ENCODE measurements around the gene CENPC.
A peak's percentile ranks its signal among the peaks of the same experiment; 100 is the strongest.

Gene CENPC, protein sequence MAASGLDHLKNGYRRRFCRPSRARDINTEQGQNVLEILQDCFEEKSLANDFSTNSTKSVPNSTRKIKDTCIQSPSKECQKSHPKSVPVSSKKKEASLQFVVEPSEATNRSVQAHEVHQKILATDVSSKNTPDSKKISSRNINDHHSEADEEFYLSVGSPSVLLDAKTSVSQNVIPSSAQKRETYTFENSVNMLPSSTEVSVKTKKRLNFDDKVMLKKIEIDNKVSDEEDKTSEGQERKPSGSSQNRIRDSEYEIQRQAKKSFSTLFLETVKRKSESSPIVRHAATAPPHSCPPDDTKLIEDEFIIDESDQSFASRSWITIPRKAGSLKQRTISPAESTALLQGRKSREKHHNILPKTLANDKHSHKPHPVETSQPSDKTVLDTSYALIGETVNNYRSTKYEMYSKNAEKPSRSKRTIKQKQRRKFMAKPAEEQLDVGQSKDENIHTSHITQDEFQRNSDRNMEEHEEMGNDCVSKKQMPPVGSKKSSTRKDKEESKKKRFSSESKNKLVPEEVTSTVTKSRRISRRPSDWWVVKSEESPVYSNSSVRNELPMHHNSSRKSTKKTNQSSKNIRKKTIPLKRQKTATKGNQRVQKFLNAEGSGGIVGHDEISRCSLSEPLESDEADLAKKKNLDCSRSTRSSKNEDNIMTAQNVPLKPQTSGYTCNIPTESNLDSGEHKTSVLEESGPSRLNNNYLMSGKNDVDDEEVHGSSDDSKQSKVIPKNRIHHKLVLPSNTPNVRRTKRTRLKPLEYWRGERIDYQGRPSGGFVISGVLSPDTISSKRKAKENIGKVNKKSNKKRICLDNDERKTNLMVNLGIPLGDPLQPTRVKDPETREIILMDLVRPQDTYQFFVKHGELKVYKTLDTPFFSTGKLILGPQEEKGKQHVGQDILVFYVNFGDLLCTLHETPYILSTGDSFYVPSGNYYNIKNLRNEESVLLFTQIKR

DNA sequence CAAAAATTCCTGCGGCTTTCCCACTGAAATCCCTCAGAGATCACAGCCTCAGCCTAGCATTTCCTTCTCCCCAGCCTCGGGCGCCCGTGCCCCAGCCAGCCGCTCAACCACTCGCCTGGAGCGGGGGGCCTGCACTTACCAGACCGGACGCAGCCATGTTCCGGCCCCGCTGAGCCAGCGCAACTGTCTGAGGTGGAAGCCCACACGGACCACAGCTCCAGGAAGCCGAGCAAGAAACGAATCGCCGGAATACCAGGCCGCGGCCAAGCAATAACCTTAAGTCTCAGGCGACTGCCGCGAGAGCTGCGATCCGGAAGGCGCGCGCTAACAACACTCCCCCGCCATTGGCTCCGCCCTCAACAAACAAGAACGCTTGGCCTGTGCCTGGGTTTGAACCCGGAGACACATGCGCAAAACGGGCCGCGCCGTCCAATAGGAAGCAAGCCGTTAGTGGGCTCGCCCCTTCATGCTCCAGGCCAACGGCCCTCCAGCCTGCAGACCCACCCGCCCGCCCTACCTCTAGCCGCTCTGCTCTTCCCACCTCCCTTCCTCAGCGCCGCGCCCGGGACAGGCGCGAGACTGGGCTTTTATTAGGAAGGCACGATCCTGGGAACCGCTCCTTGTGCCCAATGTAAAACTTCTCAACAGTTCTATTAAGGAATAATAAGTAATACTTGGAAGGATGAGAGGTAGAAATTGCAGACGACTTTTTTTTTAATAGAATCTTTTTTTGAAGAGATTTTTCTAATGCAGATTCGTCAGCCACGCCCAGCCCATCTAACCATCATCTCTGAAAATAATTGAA is at the start of gene CENPC:
Gene CENPC (minus strand): TSS at position 305 of the 805 bp plus-strand sequence. CDS start 148 bp downstream, at position 157.
- DNase-seq (ENCODE audit: low read depth) = peak; percentile 87

DNA sequence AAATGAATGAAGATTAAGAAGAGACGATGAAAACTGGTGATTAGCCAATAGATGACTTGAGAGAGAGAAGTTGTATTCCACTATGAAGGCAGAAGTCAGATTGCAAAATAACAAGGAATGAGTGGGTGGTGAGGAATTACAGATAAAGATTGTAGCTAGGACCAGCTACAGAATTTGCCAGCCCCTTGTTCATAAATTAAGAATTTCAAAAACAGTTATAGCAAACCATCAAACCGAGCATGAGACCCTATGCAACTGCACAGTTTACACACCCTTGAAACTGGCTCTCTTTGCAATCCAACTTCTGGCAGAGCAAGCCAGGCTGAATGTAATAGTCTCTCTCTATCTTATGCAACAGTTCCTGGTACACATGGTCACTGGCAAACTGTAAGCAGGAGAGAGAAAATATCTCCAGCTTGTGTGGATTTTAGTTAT is 48.5 kb upstream of the CENPC start:
- DNase-seq (ENCODE audit: low read depth) = no peak

DNA sequence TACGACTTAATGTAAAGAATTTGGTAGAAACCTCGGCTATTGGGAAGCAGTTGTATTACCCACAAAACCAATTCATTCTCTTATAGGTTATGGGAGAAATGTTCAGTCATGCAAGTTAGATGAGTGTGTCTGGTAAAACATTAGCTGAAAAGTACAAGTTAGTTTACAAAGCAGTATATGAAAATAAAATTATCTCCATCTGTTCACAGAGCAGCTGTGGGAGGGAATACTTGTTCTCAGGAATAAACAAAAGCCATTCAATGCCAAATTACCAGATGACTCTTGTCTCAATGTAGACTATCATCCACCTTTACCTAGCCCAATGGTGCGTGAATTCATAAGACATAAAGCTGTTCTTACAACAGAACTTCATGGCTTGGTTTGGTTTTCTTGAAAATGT is 41.9 kb upstream of the CENPC start:
- DNase-seq (ENCODE audit: low read depth) = no peak

DNA sequence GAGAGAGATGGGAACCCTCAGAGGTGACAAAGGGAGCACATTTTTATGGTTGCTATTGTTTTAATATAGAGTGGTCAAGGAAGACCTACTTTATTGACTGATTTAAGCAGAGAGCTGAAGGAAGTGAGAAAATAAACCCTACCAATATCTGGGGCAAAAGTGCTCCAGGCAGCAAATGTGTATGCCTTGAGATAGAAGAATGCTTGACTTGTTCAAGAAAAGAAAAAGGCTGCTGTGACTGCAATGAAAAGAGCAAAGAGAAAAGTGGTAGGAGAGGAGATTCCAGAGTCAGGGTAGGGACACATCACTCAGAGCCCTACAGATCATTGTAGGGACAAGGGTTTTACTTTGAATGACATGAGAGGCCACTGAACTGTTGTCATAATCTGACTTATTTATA is 39.2 kb upstream of the CENPC start:
- no peak for DNase-seq (ENCODE audit: low read depth)

DNA sequence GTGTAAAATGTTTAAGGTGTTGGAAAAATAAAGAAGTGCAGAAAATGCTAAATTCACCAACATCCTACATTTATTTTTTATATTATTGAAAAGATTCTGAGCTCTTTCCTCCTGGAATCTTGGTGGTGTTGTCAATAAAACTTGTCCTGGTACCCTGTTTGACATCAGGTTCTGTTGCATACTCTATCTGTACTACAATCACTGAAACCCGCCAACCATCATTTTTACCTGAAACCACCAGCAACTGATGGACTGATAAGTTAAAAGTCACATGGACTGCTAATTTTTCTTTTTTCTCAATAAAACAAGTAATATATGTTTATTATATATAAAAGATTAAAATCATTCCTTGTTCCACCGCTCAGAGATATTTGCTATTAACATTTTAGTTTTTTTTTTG is 36.6 kb upstream of the CENPC start:
- no peak for DNase-seq (ENCODE audit: low read depth)

DNA sequence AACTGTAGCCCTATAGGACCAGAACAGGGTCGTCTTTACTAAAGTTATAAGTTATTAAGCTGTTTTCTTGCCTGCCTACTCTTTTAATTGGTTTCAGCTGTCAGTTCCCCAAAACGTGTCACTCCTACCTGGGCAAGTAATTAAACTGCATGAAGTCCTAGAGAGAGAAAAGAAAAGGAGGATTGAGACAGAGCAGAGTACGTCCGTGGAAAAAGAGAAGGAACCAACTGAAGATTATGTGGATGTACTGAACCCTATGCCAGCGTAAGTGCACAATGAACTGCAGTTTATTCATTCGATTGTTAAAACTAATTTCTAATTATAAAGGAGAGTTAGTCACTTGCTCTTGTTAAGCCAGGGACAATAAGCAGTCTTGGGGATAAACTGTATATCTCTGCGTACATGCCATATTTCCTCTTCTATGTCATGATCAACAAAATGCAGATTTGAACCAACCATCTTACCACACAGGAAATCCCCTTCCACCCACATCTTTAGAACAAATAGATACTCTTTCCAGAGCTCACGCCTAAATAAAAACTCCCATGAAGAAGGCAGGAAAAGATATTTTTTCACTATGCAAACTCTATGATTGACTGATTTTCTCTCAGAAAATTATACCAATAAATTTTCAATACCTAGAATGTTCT is 36.0 kb upstream of the CENPC start:
- no peak for DNase-seq (ENCODE audit: low read depth)

DNA sequence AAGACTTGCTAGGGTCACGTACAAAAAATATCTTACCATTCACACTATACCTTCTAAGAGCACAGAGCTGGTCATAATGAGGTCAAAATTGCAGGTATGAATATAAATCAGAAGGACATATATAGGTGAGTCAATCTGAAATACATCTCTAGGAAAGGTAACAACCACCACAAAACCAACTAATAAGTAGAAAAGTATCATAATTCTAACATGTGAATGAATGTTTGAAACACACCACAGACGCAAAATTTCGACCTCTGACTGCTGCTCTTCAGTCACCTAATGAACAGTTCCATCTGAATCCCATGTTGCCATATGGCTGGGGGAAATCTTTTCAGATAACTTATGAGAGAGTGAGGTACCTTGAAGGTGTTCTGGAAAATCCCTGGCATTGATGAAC is 35.3 kb upstream of the CENPC start:
- no peak for DNase-seq (ENCODE audit: low read depth)

DNA sequence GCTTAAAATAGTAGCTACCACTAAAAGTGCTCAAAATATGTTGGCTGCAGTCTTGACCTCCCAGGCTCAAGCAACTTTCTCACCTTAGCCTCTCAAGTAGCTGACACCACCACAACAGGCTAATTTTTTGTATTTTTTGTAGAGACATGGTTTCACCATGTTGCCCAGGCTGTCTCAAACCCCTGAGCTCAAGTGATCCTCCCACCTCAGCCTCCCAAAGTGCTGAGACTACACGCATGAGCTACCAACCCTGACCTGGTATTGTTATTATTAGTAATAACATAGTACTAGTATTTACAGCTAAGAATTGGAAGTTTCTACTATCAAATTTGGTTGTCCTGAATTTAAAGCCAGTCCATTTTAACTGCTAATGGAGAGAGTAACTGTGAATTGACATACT is 31.2 kb upstream of the CENPC start:
- DNase-seq (ENCODE audit: low read depth) = no peak

DNA sequence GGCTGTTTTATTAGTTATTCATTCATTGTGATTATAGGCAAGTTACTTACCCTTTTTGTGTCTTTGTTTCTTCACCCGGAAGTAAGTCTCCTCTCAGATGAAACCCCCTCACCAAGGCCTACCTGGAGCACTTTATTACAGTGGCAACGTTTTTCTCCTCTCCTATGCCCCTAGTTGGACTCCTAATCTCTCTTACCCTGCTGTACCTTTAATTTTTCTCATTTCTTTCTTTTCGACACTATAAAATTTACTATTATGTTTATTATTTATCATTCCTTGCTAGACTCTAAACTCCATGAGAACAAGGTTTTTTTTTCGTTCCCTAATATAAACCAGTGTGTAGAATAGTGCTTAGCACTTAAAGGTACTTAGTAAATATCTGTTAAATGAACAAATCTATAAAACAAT is 30.8 kb upstream of the CENPC start:
- DNase-seq (ENCODE audit: low read depth) = no peak

DNA sequence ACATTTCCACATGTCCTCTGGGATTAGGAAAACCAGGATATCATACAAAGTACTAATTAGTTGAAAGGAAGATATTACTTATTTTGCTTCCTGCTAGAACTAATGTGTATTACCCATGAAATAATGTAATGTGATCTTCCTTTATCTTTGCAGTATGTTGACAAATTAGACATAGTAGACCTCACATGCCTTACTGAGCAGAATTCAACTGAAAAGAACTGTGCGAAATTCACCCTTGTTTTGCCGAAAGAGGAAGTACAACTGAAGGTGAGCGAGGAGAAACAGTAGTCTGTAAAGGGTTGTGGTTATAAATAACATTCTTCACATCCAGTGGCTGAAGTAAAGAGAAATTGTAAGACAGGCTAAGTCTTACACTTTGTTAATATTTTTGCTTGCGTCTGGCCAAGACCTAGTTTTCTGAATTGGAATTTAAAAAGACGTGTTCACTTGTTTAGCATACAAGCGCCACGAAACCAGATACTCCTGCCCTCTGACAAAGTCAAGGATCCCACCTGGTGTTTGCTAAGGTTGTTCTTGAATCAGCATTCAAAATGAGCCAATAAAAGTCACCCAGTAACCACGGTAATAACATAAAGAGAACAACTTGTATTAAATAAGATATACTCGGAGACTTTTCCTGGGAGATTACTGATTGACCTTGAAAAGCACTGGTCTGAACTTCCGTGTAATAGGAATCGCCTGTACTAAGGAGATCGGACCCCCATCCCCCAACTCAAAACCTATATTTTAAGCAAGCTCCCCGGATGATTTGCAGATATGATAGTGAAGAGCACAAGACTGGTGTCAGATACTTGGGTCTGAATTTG is 30.1 kb upstream of the CENPC start:
- no peak for DNase-seq (ENCODE audit: low read depth)

DNA sequence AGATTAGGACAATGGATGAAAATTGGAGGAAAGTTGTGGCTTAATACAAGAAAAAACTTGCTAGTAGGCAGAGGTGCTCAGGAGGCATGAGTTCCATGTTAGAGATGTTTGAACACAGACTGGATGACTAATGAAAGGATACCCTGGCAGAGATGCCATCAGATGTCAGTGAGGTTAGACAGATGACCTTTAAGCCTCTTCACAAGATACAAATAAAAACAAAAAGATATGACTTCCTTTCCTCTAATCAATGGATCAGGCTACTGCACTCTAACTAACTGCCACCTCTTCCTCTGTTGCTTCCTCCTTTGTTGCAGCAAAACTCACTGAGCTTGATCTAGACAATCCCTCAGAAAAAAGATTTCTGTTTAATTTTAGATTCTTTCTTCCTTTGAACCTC is 27.9 kb upstream of the CENPC start:
- no peak for DNase-seq (ENCODE audit: low read depth)

DNA sequence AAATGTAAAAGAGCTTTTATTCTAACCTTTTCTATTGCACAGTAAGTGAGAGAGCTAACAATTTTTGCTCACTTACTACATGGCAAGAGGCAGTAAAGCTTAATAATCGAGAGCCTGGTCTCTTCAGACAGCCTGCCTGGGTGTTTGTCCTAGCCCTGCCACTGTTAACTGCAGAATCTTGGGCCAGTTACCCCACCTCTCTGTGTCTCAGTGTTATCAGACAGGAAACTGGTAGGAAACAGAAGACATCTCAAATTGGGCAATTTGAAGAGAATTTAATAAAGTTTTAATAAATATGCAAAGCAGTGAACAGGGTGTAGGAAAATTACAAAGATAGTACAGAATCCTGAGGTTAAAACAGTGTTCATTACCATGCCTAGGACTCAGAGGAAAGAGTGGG is 26.7 kb upstream of the CENPC start:
- DNase-seq (ENCODE audit: low read depth) = no peak

DNA sequence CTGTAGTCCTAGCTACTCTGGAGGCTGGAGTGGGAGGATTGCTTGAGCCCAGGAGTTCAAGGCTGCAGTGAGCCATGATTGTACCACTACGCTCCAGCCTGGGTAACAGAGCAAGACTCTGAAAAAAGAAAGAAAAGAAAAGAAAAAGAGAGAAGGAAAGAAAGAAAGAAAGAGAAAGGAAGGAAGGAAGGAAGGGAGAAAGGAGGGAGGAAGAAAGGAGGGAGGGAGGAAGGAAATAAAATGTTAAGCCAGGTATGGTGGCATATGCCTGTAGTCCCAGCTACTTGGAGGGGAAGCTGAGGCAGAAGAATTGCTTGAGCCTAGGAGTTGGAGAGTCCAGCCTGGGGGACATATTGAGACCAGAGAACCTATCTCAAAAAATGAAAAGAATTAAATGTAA is 25.2 kb upstream of the CENPC start:
- no peak for DNase-seq (ENCODE audit: low read depth)

DNA sequence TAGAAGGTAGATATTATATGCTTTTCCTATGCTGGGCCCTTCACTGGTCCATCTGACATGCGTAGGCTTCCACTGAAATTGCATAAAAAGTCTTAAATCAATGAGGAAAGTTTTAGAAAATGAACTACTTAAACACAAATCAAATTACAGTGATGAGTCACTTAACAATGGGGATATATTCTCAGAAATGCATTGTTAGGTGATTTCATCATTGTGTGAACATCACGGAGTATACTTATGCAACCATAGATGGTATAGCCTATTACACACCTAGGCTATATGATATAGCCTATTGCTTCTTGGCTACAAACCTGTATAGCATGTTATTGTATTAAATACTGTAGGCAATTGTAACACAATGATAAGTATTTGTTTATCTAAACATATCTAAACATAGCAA is 23.5 kb upstream of the CENPC start:
- no peak for DNase-seq (ENCODE audit: low read depth)

DNA sequence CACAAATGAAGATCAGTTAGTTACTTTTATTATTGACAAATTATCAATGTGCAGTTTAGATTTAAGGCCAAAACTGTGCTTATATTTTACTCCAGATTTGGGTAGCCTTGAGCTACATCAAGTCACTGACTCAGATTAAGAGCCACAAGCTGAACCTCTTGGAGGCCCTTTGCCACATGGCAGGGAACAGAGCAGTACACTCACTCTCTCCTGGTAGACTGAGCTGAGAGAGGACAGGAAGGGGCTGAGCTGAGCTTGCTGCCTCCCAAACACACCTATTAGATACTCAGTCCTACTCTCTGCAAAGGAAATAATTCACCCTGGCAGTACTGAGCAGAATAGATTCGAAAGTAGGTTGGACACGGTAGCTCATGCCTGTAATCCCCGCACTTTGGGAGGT is 21.0 kb upstream of the CENPC start:
- no peak for DNase-seq (ENCODE audit: low read depth)

DNA sequence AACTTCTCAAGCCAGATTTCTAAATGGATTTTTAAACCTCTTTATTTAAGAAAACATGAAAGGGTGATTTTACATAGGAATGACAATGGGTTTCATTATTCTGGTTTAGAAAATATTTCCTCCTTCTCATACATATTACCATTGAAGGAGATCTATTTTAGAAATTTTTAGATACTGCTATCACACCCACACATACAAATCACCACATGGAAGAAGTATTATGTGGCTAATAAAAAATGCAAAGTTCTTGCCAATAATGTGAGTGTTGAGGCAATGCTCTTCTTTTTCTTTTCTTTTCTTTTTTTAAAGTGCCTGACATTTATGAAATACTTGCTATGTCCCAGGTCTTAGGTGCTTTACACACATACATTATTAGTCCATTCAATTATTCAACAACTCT is 20.0 kb upstream of the CENPC start:
- no peak for DNase-seq (ENCODE audit: low read depth)

DNA sequence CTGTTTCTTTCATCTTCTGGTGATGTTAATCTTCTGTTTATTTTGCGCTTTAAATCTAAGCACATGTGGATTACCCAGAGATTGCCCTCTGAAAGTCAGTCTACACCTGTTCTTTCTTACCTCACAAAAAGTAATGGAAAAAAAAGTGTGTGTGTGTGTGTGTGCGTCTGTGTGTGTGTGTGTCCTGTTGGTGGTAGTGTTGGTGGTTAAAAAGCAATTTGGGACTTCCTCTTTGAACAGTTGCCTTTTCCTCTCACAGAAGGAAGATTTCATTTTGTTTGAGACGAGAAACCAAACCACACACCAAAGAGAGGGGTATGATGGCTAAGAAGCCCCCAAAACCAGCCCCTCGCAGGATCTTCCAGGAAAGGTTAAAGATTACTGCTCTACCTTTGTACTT is 13.2 kb upstream of the CENPC start, which contains the start of gene STAP1:
Gene STAP1 (plus strand): TSS at position 235 of the 400 bp plus-strand sequence. CDS start 83 bp downstream, at position 318.
- DNase-seq (ENCODE audit: low read depth) = no peak

DNA sequence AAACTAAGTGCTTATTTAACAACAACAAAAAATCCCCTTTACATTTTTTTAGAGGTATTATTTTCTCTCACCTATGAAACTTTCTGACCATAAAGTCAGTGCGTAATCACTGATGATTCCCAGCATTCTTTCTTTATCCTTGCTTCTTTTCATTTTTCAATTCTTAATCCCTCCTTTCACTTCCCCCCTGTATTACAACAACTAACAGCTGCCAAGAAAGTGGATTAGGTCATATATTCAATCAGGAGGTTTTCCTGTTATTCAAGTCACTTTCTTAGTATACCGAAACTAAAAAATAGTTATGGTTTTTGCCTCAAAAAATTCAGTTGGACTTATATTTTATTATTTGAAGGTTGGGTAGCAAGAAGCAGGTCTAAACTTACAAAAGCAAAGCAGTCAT is 11.1 kb upstream of the CENPC start:
- no peak for DNase-seq (ENCODE audit: low read depth)

DNA sequence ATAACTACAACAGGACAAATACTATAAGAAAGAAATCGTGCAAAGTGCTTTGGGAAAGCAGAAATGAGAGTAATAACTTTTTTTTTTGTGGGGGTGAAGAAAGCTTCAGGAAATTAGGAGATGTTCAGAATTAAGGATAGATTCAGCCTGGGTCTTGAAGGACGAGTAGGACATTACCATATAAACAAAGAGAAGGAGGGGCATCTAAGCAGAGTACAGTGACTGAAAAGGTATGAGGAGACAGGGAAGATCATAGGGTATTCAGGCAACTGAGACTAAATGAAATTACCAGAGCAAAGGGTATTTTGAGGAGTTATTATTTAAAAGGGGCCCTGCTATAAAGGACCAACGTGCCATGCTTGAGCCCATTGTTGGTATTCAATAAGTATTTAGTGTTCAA is 10.1 kb upstream of the CENPC start:
- no peak for DNase-seq (ENCODE audit: low read depth)

DNA sequence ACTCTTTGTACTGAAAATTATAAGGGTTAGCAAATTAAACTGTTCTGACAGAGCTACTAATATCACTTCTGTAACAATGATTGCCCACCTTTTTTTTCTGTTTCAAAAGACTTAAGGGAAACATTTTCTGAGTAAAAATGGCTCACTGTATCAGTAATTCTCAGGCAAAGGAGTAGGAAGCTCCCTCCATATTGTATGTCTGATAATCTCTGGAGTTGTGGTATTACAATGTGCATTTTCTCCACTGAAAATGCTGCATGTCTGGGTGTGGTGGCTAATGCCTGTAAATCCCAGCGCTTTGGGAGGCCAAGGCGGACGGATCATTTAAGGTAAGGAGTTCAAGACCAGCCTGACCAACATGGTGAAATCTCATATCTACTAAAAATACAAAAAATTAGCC is 8.8 kb upstream of the CENPC start:
- DNase-seq (ENCODE audit: low read depth) = no peak
